Right renal cortex interstitium (tissue), 3 donors: ENCODE measurements around the gene ANKS1B. TPM values are rescaled to one million over a fixed set of nuclear protein-coding genes. Genes with fewer than 3 reads are reported as not detected.

Experiments used
- DNase-seq, 3 donors: peaks; one replicate each; pipeline ENCODE4 v3.0.0-alpha.2; 2013; ENCODE audit warnings: low read depth in 3 of 3, low spot score in 2 of 3
- polyA plus RNA-seq, 3 donors: library from polyadenylated mRNA; unstranded; fragments of 120-200 nt; gene quantifications; one replicate each; pipeline ENCODE4 v1.2.1, GENCODE V29; 2013; ENCODE audit not compliant: insufficient read length in 3 of 3

The ANKS1B gene
- polyA plus RNA-seq, 3 donors: 3.8 to 4.8 (median 4.3) TPM

- DNase-seq: no peak
These were observed 18.3 kb downstream of the ANKS1B start for GRCh38 chr12:99966429-99966828.

- no peak for DNase-seq
These were observed 24.4 kb downstream of the ANKS1B start for GRCh38 chr12:99960311-99960710.

- no peak for DNase-seq
These were observed 25.1 kb downstream of the ANKS1B start for GRCh38 chr12:99959549-99960170.

- DNase-seq: no peak
These were observed 26.8 kb downstream of the ANKS1B start for GRCh38 chr12:99957866-99958466.

GRCh38 chr12:99954724-99955123, 30.0 kb downstream of the ANKS1B start:
- no peak for DNase-seq

- DNase-seq: no peak
These were observed 36.4 kb downstream of the ANKS1B start for GRCh38 chr12:99948370-99948769.

GRCh38 chr12:99946131-99946530, 38.6 kb downstream of the ANKS1B start:
- no peak for DNase-seq

GRCh38 chr12:99935608-99936007, 49.1 kb downstream of the ANKS1B start:
- no peak for DNase-seq

GRCh38 chr12:99926511-99927169, 58.1 kb downstream of the ANKS1B start:
- no peak for DNase-seq

- DNase-seq: no peak
These were observed 64.3 kb downstream of the ANKS1B start for GRCh38 chr12:99920353-99920960.

GRCh38 chr12:99917711-99918402, 66.9 kb downstream of the ANKS1B start:
- DNase-seq: no peak

GRCh38 chr12:99916555-99916954, 68.2 kb downstream of the ANKS1B start:
- DNase-seq: no peak

- DNase-seq: no peak
These were observed 69.3 kb downstream of the ANKS1B start for GRCh38 chr12:99915251-99916082.

- DNase-seq: no peak
These were observed 70.5 kb downstream of the ANKS1B start for GRCh38 chr12:99914206-99914605.

GRCh38 chr12:99911967-99912366, 72.8 kb downstream of the ANKS1B start:
- no peak for DNase-seq

GRCh38 chr12:99911081-99911480, 73.7 kb downstream of the ANKS1B start:
- DNase-seq: no peak

- DNase-seq: no peak
These were observed 74.4 kb downstream of the ANKS1B start for GRCh38 chr12:99910342-99910741.

GRCh38 chr12:99906786-99907579, 77.8 kb downstream of the ANKS1B start:
- DNase-seq: no peak

GRCh38 chr12:99901181-99901580, 83.6 kb downstream of the ANKS1B start:
- DNase-seq: no peak
